Effector CD4-positive, alpha-beta T cell (primary cell): ENCODE data around the gene METTL25.

Source experiments
- DNase-seq: peaks from one replicate; pipeline ENCODE4 v3.0.0-alpha.2; 2020

Gene METTL25

DNA sequence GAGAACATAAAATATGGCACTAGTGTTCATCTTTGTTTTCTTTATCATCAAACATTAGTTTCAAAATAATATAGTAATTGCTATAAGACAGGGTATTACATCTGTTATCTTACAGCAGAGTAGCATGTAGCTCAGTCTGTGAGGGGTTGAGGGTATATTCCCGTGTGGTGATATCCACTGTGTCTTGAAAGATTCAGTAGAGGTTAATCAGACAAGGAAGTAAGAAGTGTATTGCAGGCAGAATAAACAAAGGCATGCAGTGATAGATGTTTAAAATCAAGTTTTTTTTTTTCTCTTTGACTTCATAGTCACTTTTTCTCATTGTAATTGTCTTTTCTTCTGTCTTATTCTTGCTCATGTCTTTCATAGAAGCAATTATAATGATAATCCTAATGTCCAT lies 48.3 kb downstream of the METTL25 start:
- DNase-seq, result no peak

GRCh38 chr12:82407481-82407880 lies 49.2 kb downstream of the METTL25 start:
- no peak for DNase-seq

DNA sequence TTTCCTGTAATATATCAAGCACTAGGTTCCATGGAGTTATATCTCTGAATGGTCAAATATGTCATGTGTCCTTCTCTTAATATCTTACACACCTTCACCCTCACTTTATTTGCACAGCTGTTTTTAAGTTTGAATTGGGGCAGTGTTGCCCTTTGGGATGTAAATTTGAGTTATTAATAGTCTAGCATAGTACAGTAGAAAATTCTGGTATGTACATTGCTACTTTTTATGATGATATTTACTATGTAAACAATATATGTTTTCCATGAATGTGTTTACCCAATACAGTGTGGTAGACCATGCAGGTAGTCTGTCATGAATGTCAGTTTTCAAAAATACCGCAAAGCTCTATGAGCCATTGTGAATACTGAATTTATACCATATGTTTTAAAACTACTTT lies 50.5 kb downstream of the METTL25 start:
- DNase-seq, result no peak

GRCh38 chr12:82411546-82412230 lies 53.4 kb downstream of the METTL25 start:
- no peak for DNase-seq

GRCh38 chr12:82412246-82412645 lies 53.9 kb downstream of the METTL25 start:
- no peak for DNase-seq

DNA sequence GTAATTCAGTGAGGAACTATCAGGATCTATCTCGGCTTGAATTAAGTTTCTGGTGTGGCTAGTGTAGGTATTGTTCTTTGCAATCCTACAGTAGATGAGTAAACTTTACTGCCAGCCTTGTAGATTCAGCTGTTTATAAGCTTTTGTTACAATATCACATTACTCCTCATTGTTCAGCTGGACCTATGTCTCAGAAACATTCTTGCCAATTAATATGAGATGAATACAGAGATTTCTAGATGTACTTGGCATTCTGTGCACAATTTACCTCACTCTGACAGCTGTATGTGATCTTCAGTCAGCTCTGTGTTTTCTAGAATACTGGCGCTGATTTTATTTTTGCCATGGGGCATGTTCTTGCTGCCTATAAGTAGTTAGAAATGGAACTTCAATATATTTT lies 55.7 kb downstream of the METTL25 start:
- DNase-seq, result no peak

DNA sequence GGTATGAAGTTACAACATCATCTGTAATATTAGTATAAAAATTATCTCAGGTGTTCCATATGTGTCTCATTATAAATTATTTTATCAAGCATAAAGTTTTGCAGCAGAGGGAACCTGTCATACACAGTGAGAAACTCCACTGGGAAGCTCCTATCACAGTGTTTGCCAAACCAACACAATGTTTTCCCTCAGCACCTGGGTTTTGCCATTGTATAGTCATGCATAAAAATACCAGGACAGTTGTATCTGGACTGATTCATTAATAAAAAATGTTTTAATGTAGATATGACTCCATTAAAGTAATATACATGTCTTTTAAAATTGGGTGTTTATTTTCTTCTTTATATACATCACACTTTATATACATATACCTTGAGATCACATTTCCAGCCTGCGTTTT lies 56.6 kb downstream of the METTL25 start:
- DNase-seq, result no peak

GRCh38 chr12:82415402-82415801 lies 57.1 kb downstream of the METTL25 start:
- no peak for DNase-seq

- no peak for DNase-seq
Observed at GRCh38 chr12:82425241-82425640, 66.9 kb downstream of the METTL25 start.

DNA sequence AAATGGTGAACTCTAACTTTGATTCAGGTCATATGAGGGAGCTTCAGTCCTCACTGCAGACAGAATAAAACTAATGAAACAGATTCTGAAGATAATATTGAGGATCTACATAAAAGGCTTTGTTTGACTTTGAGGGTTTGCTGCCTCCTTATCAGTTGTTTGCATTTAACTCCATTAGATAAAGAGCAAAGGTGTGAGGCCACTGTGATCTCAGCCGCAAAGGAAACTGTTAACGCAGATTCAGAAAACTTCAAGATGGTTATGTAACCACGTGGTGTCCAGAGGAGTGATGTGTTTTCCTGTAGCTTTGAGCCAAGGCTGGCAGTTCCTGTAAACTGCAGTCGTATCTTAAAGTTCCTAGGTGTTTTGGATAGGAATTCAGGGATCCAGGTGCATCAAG lies 67.8 kb downstream of the METTL25 start:
- DNase-seq, result no peak

DNA sequence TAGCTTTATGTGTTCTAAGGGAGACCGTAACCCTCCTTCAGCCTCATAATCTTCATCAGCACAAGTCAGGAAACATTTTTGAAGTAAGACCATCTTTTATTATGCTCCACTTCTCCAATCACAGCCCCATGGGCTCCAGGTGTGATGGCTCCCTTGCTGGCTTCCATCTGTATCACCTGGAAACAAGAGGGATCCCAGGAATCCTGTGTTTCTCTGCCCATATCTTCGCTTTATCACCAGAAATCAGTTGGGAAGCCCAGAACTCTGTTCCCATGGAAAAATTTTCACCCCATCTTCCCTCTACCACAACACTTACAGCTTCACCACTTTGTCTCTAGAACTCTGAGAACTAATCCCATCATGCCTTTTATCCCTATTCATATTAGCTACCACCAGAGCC lies 68.3 kb downstream of the METTL25 start:
- no peak for DNase-seq

DNA sequence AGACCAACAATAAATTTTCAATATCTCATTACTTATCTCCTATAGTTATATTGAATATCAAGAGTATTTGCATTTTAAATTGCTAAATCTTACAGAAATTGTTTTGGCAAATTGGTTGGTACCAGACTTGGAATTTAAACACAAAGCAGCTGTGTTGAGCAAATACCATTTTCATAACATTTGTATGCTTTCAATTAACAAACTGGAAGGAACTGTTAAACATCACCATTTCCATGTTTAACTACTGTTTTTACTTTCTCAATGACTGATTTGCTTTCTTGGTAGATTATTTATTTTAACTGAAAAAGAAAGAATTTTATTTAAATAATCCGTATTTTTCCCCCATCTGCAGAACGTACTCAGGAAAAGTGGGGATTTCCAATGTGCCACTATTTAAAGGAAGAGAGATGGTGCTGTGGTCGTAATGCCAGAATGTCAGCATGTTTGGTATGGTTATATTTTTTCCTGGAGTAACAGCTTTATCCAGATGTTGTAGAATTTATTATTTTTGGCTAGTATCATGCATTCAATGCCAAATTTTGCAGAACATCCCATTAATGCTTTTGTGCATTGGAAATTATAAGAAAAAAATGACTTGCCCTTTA lies 72.3 kb downstream of the METTL25 start:
- no peak for DNase-seq

DNA sequence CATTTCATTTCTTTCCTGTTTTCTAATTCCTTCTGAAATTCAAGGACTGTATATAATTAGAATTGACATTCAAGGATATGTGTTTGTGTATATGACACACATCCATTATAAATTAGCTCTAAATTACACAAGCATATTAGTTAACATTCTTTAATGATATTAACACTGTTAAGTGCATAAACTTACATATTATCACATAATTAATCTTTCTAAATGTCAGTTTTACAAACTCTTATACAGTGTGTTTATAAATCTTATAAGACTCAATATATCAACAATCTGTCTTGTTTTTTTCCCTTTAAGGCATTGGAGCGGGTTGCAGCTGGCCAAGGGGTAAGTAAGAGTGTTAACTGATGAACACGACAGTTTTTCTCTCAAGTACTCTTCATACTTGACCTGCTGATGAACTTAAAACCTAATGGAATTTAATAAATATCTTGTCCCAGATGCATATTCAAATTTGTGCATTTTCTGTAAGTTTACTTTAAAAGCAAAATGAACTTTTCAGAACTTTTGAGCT lies 76.1 kb downstream of the METTL25 start:
- DNase-seq, result no peak

DNA sequence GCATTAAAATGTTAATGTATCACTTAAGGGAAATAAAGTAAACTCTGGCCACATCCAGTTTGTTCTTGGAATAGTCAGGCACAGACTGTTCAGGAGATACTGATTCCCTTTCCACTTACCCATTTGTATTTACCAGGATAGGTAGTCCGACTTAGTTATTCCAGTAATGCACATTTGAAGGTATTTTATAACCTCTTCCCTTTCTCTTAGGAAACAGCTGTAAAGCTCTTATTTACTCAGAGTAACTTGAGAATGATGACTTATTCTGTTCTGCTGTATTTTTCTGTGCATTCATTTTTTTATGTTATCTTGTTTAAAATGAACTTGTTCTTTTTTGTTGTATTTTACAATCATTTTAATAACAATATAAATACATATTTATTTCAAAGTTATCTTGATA lies 78.0 kb downstream of the METTL25 start:
- DNase-seq, result no peak

GRCh38 chr12:82437744-82438143 lies 79.4 kb downstream of the METTL25 start:
- DNase-seq, result no peak

- DNase-seq, result no peak
Observed at GRCh38 chr12:82438356-82438755, 80.0 kb downstream of the METTL25 start.

DNA sequence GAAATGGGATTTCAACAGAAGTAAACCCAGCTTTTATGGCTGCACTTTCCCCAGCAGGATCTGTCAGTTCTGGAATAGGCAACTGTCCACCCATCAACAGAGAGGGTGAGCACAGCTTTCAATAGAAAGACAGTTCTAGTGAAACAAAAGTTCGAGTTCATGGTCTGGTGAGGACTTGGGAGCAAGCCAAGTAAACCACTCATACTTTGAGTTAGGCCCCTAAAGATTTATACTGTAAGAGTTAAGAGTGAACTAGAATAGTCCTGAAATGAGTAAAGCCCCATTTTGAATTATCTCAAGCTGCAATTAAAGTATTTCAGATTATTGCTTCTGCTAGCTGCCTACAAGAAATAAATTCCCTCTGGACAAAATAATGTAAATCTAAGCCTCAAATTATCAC lies 82.6 kb downstream of the METTL25 start:
- no peak for DNase-seq

- DNase-seq, result no peak
Observed at GRCh38 chr12:82448911-82449578, 90.7 kb downstream of the METTL25 start.

- DNase-seq, result no peak
Observed at GRCh38 chr12:82456633-82457032, 98.3 kb downstream of the METTL25 start.

GRCh38 chr12:82458101-82458500 lies 99.8 kb downstream of the METTL25 start:
- no peak for DNase-seq

- DNase-seq, result no peak
Observed at GRCh38 chr12:82461393-82461792, 103.1 kb downstream of the METTL25 start.

DNA sequence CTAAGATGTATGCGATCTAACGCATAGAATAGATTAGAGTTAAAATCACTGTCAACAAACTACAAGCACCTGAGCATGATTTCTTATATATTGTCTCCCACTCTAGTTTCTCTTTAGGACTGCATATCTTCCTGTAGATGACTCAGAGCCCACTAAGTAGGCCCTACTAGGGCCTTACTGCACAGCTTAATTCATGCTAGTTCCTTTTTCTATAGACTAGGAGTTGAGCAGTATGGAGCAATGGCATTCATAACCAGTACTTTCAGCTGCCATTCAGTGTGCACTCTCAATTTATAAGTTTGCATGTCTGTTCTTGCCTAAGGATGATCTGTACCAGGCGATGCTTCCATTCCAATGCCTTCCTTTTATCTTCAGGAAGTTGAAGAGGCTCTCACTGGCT lies 103.5 kb downstream of the METTL25 start:
- no peak for DNase-seq

DNA sequence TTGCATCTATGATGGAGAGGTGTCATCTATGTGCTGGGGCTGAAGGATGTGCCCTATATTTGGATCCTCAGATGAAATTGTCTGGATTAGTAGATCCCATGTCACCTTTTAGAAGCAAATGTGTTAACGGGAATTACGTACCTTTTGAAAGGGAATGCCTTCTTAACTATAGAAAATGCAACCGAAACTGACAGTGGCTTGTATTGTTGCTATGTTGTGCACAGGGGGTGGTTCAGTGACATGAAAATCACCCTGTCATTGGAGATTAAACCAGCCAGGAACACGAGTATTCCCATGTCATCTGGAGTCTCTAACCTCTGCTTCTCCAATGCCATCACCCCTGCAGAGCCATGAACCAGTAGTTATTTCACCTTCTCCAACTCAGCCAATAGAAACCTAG lies 110.2 kb downstream of the METTL25 start:
- no peak for DNase-seq

DNA sequence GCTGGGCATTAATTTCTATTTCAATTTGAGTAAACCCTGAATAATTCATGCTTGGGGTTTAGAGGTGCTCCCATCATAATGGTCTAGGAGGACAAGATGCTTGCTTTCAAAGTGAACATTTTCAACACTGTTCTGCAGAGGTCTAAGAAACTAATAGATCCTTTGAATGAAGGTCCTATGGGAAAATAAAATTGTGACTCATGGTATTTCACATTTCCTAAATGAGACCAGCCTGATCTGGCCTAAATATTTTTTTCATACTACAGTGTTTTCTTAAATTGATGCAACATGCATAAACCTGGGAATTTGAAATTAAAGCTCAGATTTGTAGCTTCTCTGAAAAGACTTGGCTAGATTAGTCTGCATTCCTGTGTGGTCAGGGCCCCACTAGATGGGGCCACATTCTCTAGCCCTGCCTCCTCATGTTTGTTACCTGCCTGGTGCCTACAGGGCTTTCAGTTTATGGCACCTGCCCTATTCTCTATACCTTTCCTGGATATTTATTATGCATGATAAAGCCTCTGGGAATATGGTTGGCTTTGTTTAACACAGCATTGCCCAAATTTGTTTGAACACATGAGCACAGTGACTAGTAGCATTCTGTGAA lies 112.7 kb downstream of the METTL25 start:
- DNase-seq, result no peak
